NT2/D1 (cell line): Measurements from ENCODE around the gene NAV2.

Experiments used
- SUZ12 ChIP-seq: IDR thresholded peaks from 2 replicates; pipeline ENCODE4 v1.6.1; 2011; ENCODE audit not compliant: insufficient read length, insufficient read depth; ENCODE audit errors: extremely low read depth
- YY1 ChIP-seq: IDR thresholded peaks from 2 replicates; pipeline ENCODE4 v1.6.1; 2011; ENCODE audit not compliant: insufficient read length, insufficient read depth
- ZNF274 ChIP-seq: IDR thresholded peaks from 2 replicates; pipeline ENCODE4 v1.6.1; 2011; ENCODE audit warnings: mild to moderate bottlenecking, low read depth, low read length

DNA sequence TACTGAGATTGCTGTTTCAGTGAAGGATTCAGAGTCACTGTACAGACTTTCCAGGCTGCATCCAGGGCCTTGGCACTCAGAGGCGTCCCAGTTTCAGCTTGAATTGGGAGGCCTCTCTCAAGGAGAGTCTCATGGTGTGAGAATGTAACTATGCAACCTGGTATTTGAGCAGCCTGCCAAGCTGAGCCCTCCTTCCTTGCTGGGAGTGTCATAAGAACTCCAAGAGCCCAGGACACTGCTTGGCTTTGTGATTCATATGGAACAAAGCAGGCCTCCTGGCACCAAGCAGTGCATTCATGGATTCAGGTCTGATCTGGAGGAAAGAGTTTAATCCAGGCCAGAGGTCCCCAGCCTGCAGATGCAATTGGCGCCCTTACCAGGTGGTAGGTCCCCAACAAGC lies 276.0 kb downstream of the NAV2 start:
- no peak for TF ChIP-seq ZNF274
- no peak for TF ChIP-seq SUZ12
- TF ChIP-seq YY1: no peak
